GM19035 (cell line): ENCODE data around the gene PYCARD.
"Not testable (repeated sequence)": the region's sequence is repeated elsewhere in the genome, so short reads cannot be mapped to it uniquely, and the experiment has no call there.

Experiments used
- ATAC-seq: cut with Tn5 transposase; IDR thresholded peaks from one replicate; pipeline ENCODE4 v1.9.1; 2021; ENCODE audit not compliant: unreplicated experiment

The PYCARD gene

GRCh38 chr16:31202414-31203375 is at the start of gene PYCARD:
TSS of gene PYCARD (minus strand) at chr16:31202760. CDS start at chr16:31202690, 70 bp downstream.
- peak; percentile 42 for ATAC-seq

GRCh38 chr16:31251435-31251834 is 48.9 kb upstream of the PYCARD start:
- no peak for ATAC-seq

GRCh38 chr16:31250782-31251384 is 48.3 kb upstream of the PYCARD start:
- no peak for ATAC-seq

GRCh38 chr16:31248344-31248743 is 45.8 kb upstream of the PYCARD start:
- ATAC-seq, result no peak

GRCh38 chr16:31246296-31246695 is 43.7 kb upstream of the PYCARD start:
- no peak for ATAC-seq

GRCh38 chr16:31245598-31245997 is 43.0 kb upstream of the PYCARD start:
- ATAC-seq, result not testable (repeated sequence)

- ATAC-seq, result no peak
Measured at GRCh38 chr16:31243734-31244670, 41.4 kb upstream of the PYCARD start.

GRCh38 chr16:31242206-31242605 is 39.6 kb upstream of the PYCARD start:
- ATAC-seq, result no peak

GRCh38 chr16:31238041-31238440 is 35.5 kb upstream of the PYCARD start:
- ATAC-seq, result no peak

- ATAC-seq, result no peak
Measured at GRCh38 chr16:31229501-31229900, 26.9 kb upstream of the PYCARD start.

GRCh38 chr16:31228206-31228605 is 25.6 kb upstream of the PYCARD start:
- ATAC-seq, result no peak

- no peak for ATAC-seq
Measured at GRCh38 chr16:31225193-31225592, 22.6 kb upstream of the PYCARD start.

GRCh38 chr16:31224092-31224955 is 21.8 kb upstream of the PYCARD start:
- ATAC-seq, result no peak

- no peak for ATAC-seq
Measured at GRCh38 chr16:31223044-31223443, 20.5 kb upstream of the PYCARD start.

GRCh38 chr16:31221357-31222160 is 19.0 kb upstream of the PYCARD start:
- no peak for ATAC-seq

GRCh38 chr16:31219154-31219741 is 16.7 kb upstream of the PYCARD start:
- ATAC-seq, result no peak

GRCh38 chr16:31217136-31217530 is 14.6 kb upstream of the PYCARD start:
- ATAC-seq, result no peak

GRCh38 chr16:31216422-31217135 is 14.0 kb upstream of the PYCARD start, which contains the start of gene PYDC1:
TSS of gene PYDC1 (minus strand) at chr16:31217135. CDS start at chr16:31217028, 107 bp downstream.
- ATAC-seq, result no peak
